Measurements from ENCODE around the gene OPRPN. TPM values are rescaled to one million over a fixed set of nuclear protein-coding genes. Genes with fewer than 3 reads are reported as not detected.

OPRPN gene
- not detected for total RNA-seq

- H3K27ac ChIP-seq: no peak within 1 kb of the TSS
- DNase-seq: no peak
- H3K4me1 ChIP-seq: no peaks in the 10 kb centered on the region
- intact Hi-C loops (cut with DNase I): no loop called here
- H3K4me3 ChIP-seq: no peak within 1 kb of the TSS
- no peaks in the 10 kb centered on the region for H3K27me3 ChIP-seq
- TF ChIP-seq CTCF (IDR thresholded peaks at IDR 0.05): no peak
- no peak for TF ChIP-seq POLR2A (IDR thresholded peaks at IDR 0.05)
- H3K9me3 ChIP-seq: no peaks in the 10 kb centered on the region
- no peaks in the 10 kb centered on the region for H3K36me3 ChIP-seq
These were observed at the start of gene OPRPN for GRCh38 chr4:70397580-70397979. Gene OPRPN, plus strand, starts transcription at chr4:70397940. Its CDS starts 1,346 bp downstream, at chr4:70399286.

GRCh38 chr4:70356185-70356584 lies 41.6 kb upstream of the OPRPN start:
- WGBS, 2 donors: 10% methylated on average over 1 of the region's 1 CpG
- no peaks in the 10 kb centered on the region for H3K9me3 ChIP-seq
- DNase-seq: no peak
- H3K4me3 ChIP-seq: no peak overlapping the region
- TF ChIP-seq CTCF (IDR thresholded peaks at IDR 0.05) (no peak), POLR2A (IDR thresholded peaks at IDR 0.05) (no peak)
- no peak overlapping the region for H3K27ac ChIP-seq
- no peaks in the 10 kb centered on the region for H3K36me3 ChIP-seq
- intact Hi-C loops (cut with DNase I): no loop called here
- H3K4me1 ChIP-seq: no peaks in the 10 kb centered on the region
- H3K27me3 ChIP-seq: no peaks in the 10 kb centered on the region

- no peak for TF ChIP-seq POLR2A (IDR thresholded peaks at IDR 0.05)
- no peak for TF ChIP-seq CTCF (IDR thresholded peaks at IDR 0.05)
- 24 to 26% methylated on average over 3 of the region's 3 CpGs for WGBS, 2 donors
- no peak for DNase-seq
- H3K27ac ChIP-seq: no peak overlapping the region
- intact Hi-C loops (cut with DNase I): no loop called here
- no peaks in the 10 kb centered on the region for H3K9me3 ChIP-seq
- no peak overlapping the region for H3K4me3 ChIP-seq
- H3K27me3 ChIP-seq: no peaks in the 10 kb centered on the region
- no peaks in the 10 kb centered on the region for H3K36me3 ChIP-seq
- no peaks in the 10 kb centered on the region for H3K4me1 ChIP-seq
These were observed 38.6 kb upstream of the OPRPN start for GRCh38 chr4:70359115-70359661.

- intact Hi-C loops (cut with DNase I): no loop called here
- Histone ChIP-seq H3K27ac (no peak within 1 kb of the TSS), H3K4me1 (no peaks in the 10 kb centered on the region), H3K9me3 (no peaks in the 10 kb centered on the region), H3K4me3 (no peak within 1 kb of the TSS), H3K36me3 (no peaks in the 10 kb centered on the region), H3K27me3 (no peaks in the 10 kb centered on the region)
- DNase-seq: no peak
- 77 to 78% methylated on average over 3 of the region's 3 CpGs for WGBS, 2 donors
- TF ChIP-seq CTCF (IDR thresholded peaks at IDR 0.05): no peak
These were observed 37.3 kb upstream of the OPRPN start, which contains the start of gene SMR3A for GRCh38 chr4:70360460-70360859. Gene SMR3A, plus strand, starts transcription at chr4:70360760. Its CDS starts 1,356 bp downstream, at chr4:70362116.

- Histone ChIP-seq H3K9me3 (no peaks in the 10 kb centered on the region), H3K36me3 (no peaks in the 10 kb centered on the region), H3K4me3 (no peak overlapping the region), H3K4me1 (no peaks in the 10 kb centered on the region), H3K27me3 (no peaks in the 10 kb centered on the region), H3K27ac (no peak overlapping the region)
- WGBS, 2 donors: 81 to 87% methylated on average over 5 of the region's 5 CpGs
- TF ChIP-seq CTCF (IDR thresholded peaks at IDR 0.05) (no peak), POLR2A (IDR thresholded peaks at IDR 0.05) (no peak)
- no peak for DNase-seq
- intact Hi-C loops (cut with DNase I): no loop called here
These were observed 33.7 kb upstream of the OPRPN start for GRCh38 chr4:70364002-70364401.

All from esophagus squamous epithelium (tissue), 5 donors.